Ovary (tissue), 3 donors: ENCODE measurements around the gene ATF7IP.

Experiments
- POLR2A ChIP-seq: fragments of 450-650 bp; IDR thresholded peaks from one replicate; pipeline ENCODE4 v1.6.1; 2017; ENCODE audit warnings: antibody characterized with exemption, mild to moderate bottlenecking, moderate library complexity
- TF ChIP-seq, protein P1 (sequence below), 3 donors: fragments of 450-650 bp in 2 of 3; fragments of 200-600 bp in 1 of 3; IDR thresholded peaks; one replicate each; pipeline versions ENCODE4 v1.5.1 to v1.8.0; 2016 to 2022; ENCODE audit warnings: antibody characterized with exemption in 3 of 3, mild to moderate bottlenecking in 1 of 3
- donor health status: DM: no; HTN: no; CAD: no.

DNA sequence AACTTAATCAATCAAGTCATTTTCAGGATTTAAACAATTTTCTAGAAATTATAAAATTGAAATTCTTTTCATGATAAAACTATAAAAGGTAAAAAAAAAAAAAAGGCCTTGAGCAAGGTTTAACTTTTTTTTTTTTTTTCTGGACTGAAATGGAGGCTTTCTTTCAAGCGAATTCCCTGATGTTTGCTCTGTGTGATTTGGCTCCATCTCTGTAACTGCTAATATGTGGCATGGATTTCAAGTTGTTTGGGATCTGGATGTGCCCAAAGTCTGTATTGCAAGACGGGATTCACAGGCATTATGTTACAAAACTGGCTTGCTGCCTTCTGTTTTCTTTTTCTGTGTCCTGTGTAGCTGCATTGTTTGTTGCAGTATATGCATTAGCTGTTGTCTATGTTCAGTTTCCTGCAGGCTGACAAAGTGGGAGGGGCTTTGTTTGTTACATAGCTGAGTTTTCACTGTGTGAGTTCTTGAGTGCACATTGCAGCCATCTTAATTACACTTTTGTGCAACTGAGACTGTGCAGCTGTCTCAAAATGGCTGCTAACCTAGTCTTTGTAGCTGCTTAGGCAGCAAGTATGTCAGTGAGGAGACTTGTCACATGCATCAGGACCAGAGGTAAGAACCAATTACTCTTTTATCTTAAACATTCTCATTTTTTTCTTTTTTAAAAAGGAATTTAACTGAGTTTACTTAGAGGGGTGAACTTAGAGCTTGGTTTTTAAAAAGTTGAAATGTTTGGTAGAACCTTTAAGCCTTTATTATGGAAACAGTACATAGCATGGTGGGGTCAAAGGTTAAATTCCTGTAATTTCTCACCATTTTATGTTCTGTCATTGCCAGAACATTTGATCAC is 19.5 kb downstream of the ATF7IP start:
- TF ChIP-seq, protein P1, sequence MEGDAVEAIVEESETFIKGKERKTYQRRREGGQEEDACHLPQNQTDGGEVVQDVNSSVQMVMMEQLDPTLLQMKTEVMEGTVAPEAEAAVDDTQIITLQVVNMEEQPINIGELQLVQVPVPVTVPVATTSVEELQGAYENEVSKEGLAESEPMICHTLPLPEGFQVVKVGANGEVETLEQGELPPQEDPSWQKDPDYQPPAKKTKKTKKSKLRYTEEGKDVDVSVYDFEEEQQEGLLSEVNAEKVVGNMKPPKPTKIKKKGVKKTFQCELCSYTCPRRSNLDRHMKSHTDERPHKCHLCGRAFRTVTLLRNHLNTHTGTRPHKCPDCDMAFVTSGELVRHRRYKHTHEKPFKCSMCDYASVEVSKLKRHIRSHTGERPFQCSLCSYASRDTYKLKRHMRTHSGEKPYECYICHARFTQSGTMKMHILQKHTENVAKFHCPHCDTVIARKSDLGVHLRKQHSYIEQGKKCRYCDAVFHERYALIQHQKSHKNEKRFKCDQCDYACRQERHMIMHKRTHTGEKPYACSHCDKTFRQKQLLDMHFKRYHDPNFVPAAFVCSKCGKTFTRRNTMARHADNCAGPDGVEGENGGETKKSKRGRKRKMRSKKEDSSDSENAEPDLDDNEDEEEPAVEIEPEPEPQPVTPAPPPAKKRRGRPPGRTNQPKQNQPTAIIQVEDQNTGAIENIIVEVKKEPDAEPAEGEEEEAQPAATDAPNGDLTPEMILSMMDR (IDR thresholded peaks at IDR 0.05) = no peak
- TF ChIP-seq POLR2A = no peak
